HG02870 (cell line): Measurements from ENCODE around the gene C20orf204.

Experiments used
- ATAC-seq: cut with Tn5 transposase; IDR thresholded peaks from one replicate; pipeline ENCODE4 v1.9.1; 2021; ENCODE audit warnings: mild to moderate bottlenecking, moderate library complexity; ENCODE audit not compliant: unreplicated experiment

Gene C20orf204

GRCh38 chr20:64055396-64055892 lies 19.5 kb downstream of the C20orf204 start:
- ATAC-seq = no peak

- ATAC-seq = no peak
Observed at GRCh38 chr20:64055893-64056638, 20.1 kb downstream of the C20orf204 start.

- no peak for ATAC-seq
Observed at GRCh38 chr20:64056639-64056888, 20.6 kb downstream of the C20orf204 start.

- ATAC-seq = no peak
Observed at GRCh38 chr20:64056889-64057627, 21.1 kb downstream of the C20orf204 start.

GRCh38 chr20:64057628-64058498 lies 21.9 kb downstream of the C20orf204 start:
- no peak for ATAC-seq

- no peak for ATAC-seq
Observed at GRCh38 chr20:64058536-64058935, 22.6 kb downstream of the C20orf204 start.

GRCh38 chr20:64062276-64062595 lies 26.3 kb downstream of the C20orf204 start:
- ATAC-seq = no peak

- peak; percentile 78 for ATAC-seq
Observed at GRCh38 chr20:64062596-64063388, 26.8 kb downstream of the C20orf204 start, which contains the start of gene TCEA2. TCEA2 (plus strand) TSS chr20:64063198; CDS start chr20:64063313, 115 bp downstream.

- ATAC-seq = no peak
Observed at GRCh38 chr20:64063389-64064144, 27.6 kb downstream of the C20orf204 start.

- no peak for ATAC-seq
Observed at GRCh38 chr20:64064145-64064698, 28.2 kb downstream of the C20orf204 start.

GRCh38 chr20:64065062-64065973 lies 29.3 kb downstream of the C20orf204 start:
- no peak for ATAC-seq

GRCh38 chr20:64065974-64066343 lies 30.0 kb downstream of the C20orf204 start:
- no peak for ATAC-seq

- ATAC-seq = no peak
Observed at GRCh38 chr20:64067005-64067632, 31.1 kb downstream of the C20orf204 start.

- ATAC-seq = no peak
Observed at GRCh38 chr20:64067733-64068307, 31.8 kb downstream of the C20orf204 start.

- no peak for ATAC-seq
Observed at GRCh38 chr20:64068386-64069208, 32.6 kb downstream of the C20orf204 start.

- no peak for ATAC-seq
Observed at GRCh38 chr20:64069209-64069613, 33.2 kb downstream of the C20orf204 start.
